SK-N-SH (cell line): ENCODE measurements around the gene GAB2. TPM values are rescaled to one million over a fixed set of nuclear protein-coding genes. Genes with fewer than 3 reads are reported as not detected.
A peak's percentile ranks its signal among the peaks of the same experiment; 100 is the strongest.

ENCODE experiments used
- CTCF ChIA-PET: fragments of 300-600, 350-600 bp; formaldehyde crosslinking; extraction: SDS; loops from one replicate; lab custom pipeline; 2021; lab: Yijun Ruan, JAX
- POLR2A ChIA-PET: fragments of 350-600 bp; sonication (Branson Sonifier 250); formaldehyde crosslinking; extraction: SDS; loops from one replicate; lab custom pipeline; 2020; ENCODE audit warnings: antibody characterized with exemption, inconsistent platforms; lab: Yijun Ruan, JAX
- DNase-seq: peaks from one replicate; pipeline ENCODE4 v3.0.0; 2012
- H2AFZ ChIP-seq: fragments of 200-600 bp; sonication (generic); 2 replicates; pipeline ENCODE4 v1.8.1; 2016; ENCODE audit warnings: antibody characterized with exemption, mild to moderate bottlenecking, low read depth
- H3F3A ChIP-seq: fragments of 200-600 bp; sonication (generic); replicated peaks from 2 replicates; pipeline ENCODE3; 2016; ENCODE audit warnings: antibody characterized with exemption, mild to moderate bottlenecking; ENCODE audit not compliant: insufficient read depth
- H3K27ac ChIP-seq, 2 experiments: fragments of 200-500 bp in 1 of 2; fragments of 200-600 bp in 1 of 2; sonication (Bioruptor generic) in 1 of 2; sonication (generic), shearing (Covaris generic) in 1 of 2; 2 replicates each; pipeline versions ENCODE4 v1.5.1 to v1.6.1; 2014 to 2016; ENCODE audit warnings: low read depth in 2 of 2, inconsistent platforms in 1 of 2, low read length in 1 of 2, mild to moderate bottlenecking in 1 of 2, mixed read lengths in 1 of 2
- H3K27me3 ChIP-seq: fragments of 200-600 bp; sonication (generic), shearing (Covaris generic); 2 replicates; pipeline ENCODE4 v1.6.1; 2016; ENCODE audit warnings: mixed run types; ENCODE audit not compliant: insufficient read depth
- H3K36me3 ChIP-seq, 2 experiments: fragments of 200-500 bp in 1 of 2; fragments of 200-600 bp in 1 of 2; sonication (Bioruptor generic) in 1 of 2; sonication (generic) in 1 of 2; replicated peaks in 1 of 2; 2 replicates each; pipeline versions ENCODE3 to v1.5.1; 2014 to 2016; ENCODE audit warnings: low read length in 1 of 2, mild to moderate bottlenecking in 1 of 2; ENCODE audit not compliant: insufficient read depth in 2 of 2, control insufficient read depth in 1 of 2
- H3K4me1 ChIP-seq, 2 experiments: fragments of 200-500 bp in 1 of 2; fragments of 200-600 bp in 1 of 2; sonication (Bioruptor generic) in 1 of 2; sonication (generic), shearing (Covaris generic) in 1 of 2; 2 replicates each; pipeline versions ENCODE4 v1.5.1 to v1.6.1; 2014 to 2016; ENCODE audit warnings: low read depth in 1 of 2, low read length in 1 of 2, mixed run types in 1 of 2; ENCODE audit not compliant: insufficient read depth in 2 of 2, control insufficient read depth in 1 of 2
- H3K4me2 ChIP-seq: fragments of 200-600 bp; sonication (generic), shearing (Covaris generic); 2 replicates; pipeline ENCODE4 v1.6.1; 2017; ENCODE audit warnings: mixed run types
- H3K4me3 ChIP-seq, 2 experiments: fragments of 200-500 bp in 1 of 2; fragments of 200-600 bp in 1 of 2; sonication (Bioruptor generic) in 1 of 2; sonication (generic), shearing (Covaris generic) in 1 of 2; 2 replicates each; pipeline versions ENCODE4 v1.5.1 to v1.8.1; 2014 to 2016; ENCODE audit warnings: low read depth in 2 of 2, inconsistent platforms in 1 of 2, low read length in 1 of 2, mild to moderate bottlenecking in 1 of 2, mixed read lengths in 1 of 2, moderate library complexity in 1 of 2
- H3K79me2 ChIP-seq: fragments of 200-600 bp; sonication (generic); 2 replicates; pipeline ENCODE4 v1.8.1; 2017; ENCODE audit warnings: mild to moderate bottlenecking; ENCODE audit not compliant: insufficient read depth
- H3K9ac ChIP-seq: fragments of 200-600 bp; sonication (generic); 2 replicates; pipeline ENCODE4 v1.6.1; 2017; ENCODE audit warnings: mixed run types
- H3K9me2 ChIP-seq: fragments of 200-600 bp; sonication (generic); 2 replicates; pipeline ENCODE4 v1.6.1; 2017; ENCODE audit warnings: mixed run types
- H3K9me3 ChIP-seq: fragments of 200-600 bp; sonication (generic); 2 replicates; pipeline ENCODE4 v1.6.1; 2017; ENCODE audit warnings: mixed run types, mild to moderate bottlenecking, moderate library complexity
- H4K20me1 ChIP-seq: fragments of 200-600 bp; sonication (generic); 2 replicates; pipeline ENCODE4 v1.6.1; 2017; ENCODE audit warnings: mild to moderate bottlenecking, mixed run types; ENCODE audit not compliant: insufficient read depth
- CTCF ChIP-seq: fragments of 200-600 bp; sonication (generic); IDR thresholded peaks from 2 replicates; pipeline ENCODE4 v1.6.1; 2017; ENCODE audit warnings: antibody characterized with exemption, mild to moderate bottlenecking, moderate library complexity
- EZH2phosphoT487 ChIP-seq: fragments of 200-600 bp; sonication (generic); IDR thresholded peaks from 2 replicates; pipeline ENCODE4 v1.6.1; 2017; ENCODE audit warnings: low read depth, mixed run types, mild to moderate bottlenecking, antibody characterized with exemption, moderate library complexity, borderline replicate concordance
- FOXJ3 ChIP-seq: sonication (generic); formaldehyde crosslinking; IDR thresholded peaks from 2 replicates; pipeline ENCODE4 v1.5.1; 2020; ENCODE audit warnings: mild to moderate bottlenecking, missing genetic modification reagents
- GATA2 ChIP-seq: sonication (generic); formaldehyde crosslinking; IDR thresholded peaks from 2 replicates; pipeline ENCODE4 v1.5.0; 2020; ENCODE audit warnings: mild to moderate bottlenecking, missing genetic modification reagents
- MEF2A ChIP-seq: IDR thresholded peaks from 2 replicates; pipeline ENCODE4 v1.4.0; 2012; ENCODE audit warnings: low read depth, borderline replicate concordance
- REST ChIP-seq: IDR thresholded peaks from 2 replicates; pipeline ENCODE4 v1.6.1; 2012; ENCODE audit warnings: mild to moderate bottlenecking, low read depth, low read length, moderate library complexity
- TAF1 ChIP-seq: IDR thresholded peaks from 2 replicates; pipeline ENCODE4 v1.6.1; 2012; ENCODE audit warnings: low read depth, mild to moderate bottlenecking, low read length, moderate library complexity, borderline replicate concordance
- WGBS: methylation state at CpG from one replicate; pipeline ENCODE4 v1.1.6; 2017; ENCODE audit warnings: low lambda C conversion rate; 5-methylcytosine and 5-hydroxymethylcytosine counted together
- polyA plus RNA-seq, 3 experiments: library from polyadenylated mRNA; depleted of rRNA; stranded (reverse); fragments of >200 nt; gene quantifications; 2 replicates each; pipeline ENCODE4 v1.2.3, GENCODE V29; 2012

Gene GAB2
- polyA plus RNA-seq, 1 of the 3 experiments (the other 2 are of a cell fraction) = 5.6 TPM

- no peak overlapping the region for H3K4me3 ChIP-seq
- no peaks in the 10 kb centered on the region for H4K20me1 ChIP-seq
- no peak overlapping the region for H3K9ac ChIP-seq
- TF ChIP-seq EZH2phosphoT487 (no peak), CTCF (no peak)
- TF ChIP-seq, all 33 proteins: peak for 0
- no peak overlapping the region for H3K4me2 ChIP-seq
- H3K9me3 ChIP-seq = no peaks in the 10 kb centered on the region
- H3K79me2 ChIP-seq = 0 out of 2 replicates have a peak, but pooled peaks cover 6% of the 10 kb centered on the region
- no peak overlapping the region for H2AFZ ChIP-seq
- no peaks in the 10 kb centered on the region for H3K27me3 ChIP-seq
- CTCF ChIA-PET = interaction anchor here (0.6 to 1.4 kb wide), 4 partner anchors 11 to 34 kb away, joined by 3 to 4 read pairs (median 3); no protein-coding TSS in a partner anchor
- POLR2A ChIA-PET = interaction anchor here (1.2 kb wide), 1 partner anchor 10 kb away, joined by 5 read pairs; no protein-coding TSS in a partner anchor
- H3K36me3 ChIP-seq = no peaks in the 10 kb centered on the region
- peak overlapping the region in 1 of 2 experiments; percentile 48; a peak in 1 of 4 replicates for H3K27ac ChIP-seq
- H3K9me2 ChIP-seq = no peaks in the 10 kb centered on the region
- no peaks in the 10 kb centered on the region for H3F3A ChIP-seq
- peaks cover 0 to 31% of the 10 kb centered on the region in 2 experiments; a peak in 2 of 4 replicates for H3K4me1 ChIP-seq
- DNase-seq = no peak
- 96% methylated on average over 4 of the region's 5 CpGs for WGBS
These were observed 155.4 kb downstream of the GAB2 start for GRCh38 chr11:78262238-78262637.

- Histone ChIP-seq H3K27me3 (no peaks in the 10 kb centered on the region), H3K9me3 (no peaks in the 10 kb centered on the region), H2AFZ (no peak overlapping the region), H3K9ac (no peak overlapping the region), H3K36me3 (no peaks in the 10 kb centered on the region), H3K4me1 (peaks cover 1 to 28% of the 10 kb centered on the region in 2 experiments; a peak in 2 of 4 replicates), H3K79me2 (0 out of 2 replicates have a peak, but pooled peaks cover 5% of the 10 kb centered on the region), H3K27ac (no peak overlapping the region; a peak in 1 of 4 replicates), H4K20me1 (no peaks in the 10 kb centered on the region), H3K4me2 (no peak overlapping the region), H3F3A (no peaks in the 10 kb centered on the region), H3K4me3 (no peak overlapping the region), H3K9me2 (no peaks in the 10 kb centered on the region)
- TF ChIP-seq MEF2A = no peak
- no peak for TF ChIP-seq TAF1
- no peak for TF ChIP-seq FOXJ3 (CRISPR knock-in tag)
- peak; percentile 34; the same call in 1 of the 2 replicates for TF ChIP-seq GATA2 (CRISPR knock-in tag)
- no peak for TF ChIP-seq REST
- WGBS = 92% methylated on average over 4 of the region's 4 CpGs
- DNase-seq = no peak
- ChIA-PET CTCF (interaction anchor here (0.8 to 1.4 kb wide), 3 partner anchors 10 to 34 kb away, joined by 3 to 4 read pairs (median 3); no protein-coding TSS in a partner anchor), POLR2A (interaction anchor here (1.2 kb wide), 1 partner anchor 10 kb away, joined by 5 read pairs; no protein-coding TSS in a partner anchor)
These were observed 155.8 kb downstream of the GAB2 start for GRCh38 chr11:78261828-78262227.
